Fibroblast of the aortic adventitia (primary cell): ENCODE data around the gene PCGF1. TPM values are rescaled to one million over a fixed set of nuclear protein-coding genes. Genes with fewer than 3 reads are reported as not detected.
A peak's percentile ranks its signal among the peaks of the same experiment; 100 is the strongest.
"Not testable (repeated sequence)": the region's sequence is repeated elsewhere in the genome, so short reads cannot be mapped to it uniquely, and the experiment has no call there.

ENCODE experiments used
- DNase-seq: peaks from one replicate; pipeline ENCODE4 v3.0.0-alpha.2; 2010; ENCODE audit warnings: low read depth
- H3K4me3 ChIP-seq: 2 replicates; pipeline ENCODE4 v1.5.1; 2011; ENCODE audit warnings: low read depth, mild to moderate bottlenecking, control low read depth, low read length, moderate library complexity
- total RNA-seq: library from RNA; depleted of rRNA; stranded (reverse); fragments of >200 nt; gene quantifications from 2 replicates; pipeline ENCODE4 v1.2.3, GENCODE V29; 2012; ENCODE audit warnings: low replicate concordance
- TF ChIP-seq, protein P1 (sequence below): IDR thresholded peaks from 2 replicates; pipeline ENCODE4 v1.5.1; 2011; ENCODE audit warnings: mild to moderate bottlenecking, low read length, control low read depth, inconsistent platforms; ENCODE audit not compliant: insufficient read depth

The PCGF1 gene
- total RNA-seq, 1 donor, result 27.5 TPM

DNA sequence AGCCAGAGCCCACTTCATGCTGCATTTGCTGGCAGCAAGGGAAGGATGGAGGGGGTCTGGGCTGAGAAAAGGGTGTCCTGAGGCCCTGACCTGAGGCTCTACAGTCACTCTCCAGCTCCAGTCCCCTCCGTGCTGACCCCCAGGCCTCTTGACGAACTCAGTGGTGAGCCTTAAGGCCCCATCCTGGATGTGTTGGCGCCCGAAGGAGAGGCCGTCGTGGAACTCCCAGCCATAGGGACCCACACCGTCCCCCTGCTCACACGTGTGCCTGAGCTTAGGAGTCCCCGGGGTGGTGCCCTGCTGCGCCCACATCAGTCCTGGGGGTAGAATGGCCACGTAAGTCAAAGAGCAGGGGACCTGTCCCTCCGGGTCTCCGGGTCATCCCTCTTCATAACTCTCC is 43.1 kb downstream of the PCGF1 start:
- no peak for DNase-seq
- TF ChIP-seq, protein P1, sequence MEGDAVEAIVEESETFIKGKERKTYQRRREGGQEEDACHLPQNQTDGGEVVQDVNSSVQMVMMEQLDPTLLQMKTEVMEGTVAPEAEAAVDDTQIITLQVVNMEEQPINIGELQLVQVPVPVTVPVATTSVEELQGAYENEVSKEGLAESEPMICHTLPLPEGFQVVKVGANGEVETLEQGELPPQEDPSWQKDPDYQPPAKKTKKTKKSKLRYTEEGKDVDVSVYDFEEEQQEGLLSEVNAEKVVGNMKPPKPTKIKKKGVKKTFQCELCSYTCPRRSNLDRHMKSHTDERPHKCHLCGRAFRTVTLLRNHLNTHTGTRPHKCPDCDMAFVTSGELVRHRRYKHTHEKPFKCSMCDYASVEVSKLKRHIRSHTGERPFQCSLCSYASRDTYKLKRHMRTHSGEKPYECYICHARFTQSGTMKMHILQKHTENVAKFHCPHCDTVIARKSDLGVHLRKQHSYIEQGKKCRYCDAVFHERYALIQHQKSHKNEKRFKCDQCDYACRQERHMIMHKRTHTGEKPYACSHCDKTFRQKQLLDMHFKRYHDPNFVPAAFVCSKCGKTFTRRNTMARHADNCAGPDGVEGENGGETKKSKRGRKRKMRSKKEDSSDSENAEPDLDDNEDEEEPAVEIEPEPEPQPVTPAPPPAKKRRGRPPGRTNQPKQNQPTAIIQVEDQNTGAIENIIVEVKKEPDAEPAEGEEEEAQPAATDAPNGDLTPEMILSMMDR, result no peak
- H3K4me3 ChIP-seq, result peak overlapping the region; percentile 83

DNA sequence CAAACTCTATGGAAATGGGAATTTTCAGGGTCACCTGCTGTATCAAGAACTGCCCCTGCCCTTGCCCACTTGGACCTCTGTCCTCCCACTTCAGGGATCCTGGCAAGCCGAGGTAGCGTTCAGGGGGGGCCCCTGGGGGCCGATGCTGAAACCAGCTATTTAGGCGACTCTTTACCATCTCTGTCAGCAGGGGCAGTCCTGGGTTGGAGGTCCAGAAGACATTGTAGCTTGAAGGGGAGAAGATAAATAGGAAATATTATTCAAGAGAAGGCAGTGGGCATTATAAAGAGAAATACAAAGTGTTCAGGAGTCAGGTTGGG is 44.7 kb downstream of the PCGF1 start:
- DNase-seq, result no peak
- no peak overlapping the region for H3K4me3 ChIP-seq
- TF ChIP-seq, protein P1, result no peak

DNA sequence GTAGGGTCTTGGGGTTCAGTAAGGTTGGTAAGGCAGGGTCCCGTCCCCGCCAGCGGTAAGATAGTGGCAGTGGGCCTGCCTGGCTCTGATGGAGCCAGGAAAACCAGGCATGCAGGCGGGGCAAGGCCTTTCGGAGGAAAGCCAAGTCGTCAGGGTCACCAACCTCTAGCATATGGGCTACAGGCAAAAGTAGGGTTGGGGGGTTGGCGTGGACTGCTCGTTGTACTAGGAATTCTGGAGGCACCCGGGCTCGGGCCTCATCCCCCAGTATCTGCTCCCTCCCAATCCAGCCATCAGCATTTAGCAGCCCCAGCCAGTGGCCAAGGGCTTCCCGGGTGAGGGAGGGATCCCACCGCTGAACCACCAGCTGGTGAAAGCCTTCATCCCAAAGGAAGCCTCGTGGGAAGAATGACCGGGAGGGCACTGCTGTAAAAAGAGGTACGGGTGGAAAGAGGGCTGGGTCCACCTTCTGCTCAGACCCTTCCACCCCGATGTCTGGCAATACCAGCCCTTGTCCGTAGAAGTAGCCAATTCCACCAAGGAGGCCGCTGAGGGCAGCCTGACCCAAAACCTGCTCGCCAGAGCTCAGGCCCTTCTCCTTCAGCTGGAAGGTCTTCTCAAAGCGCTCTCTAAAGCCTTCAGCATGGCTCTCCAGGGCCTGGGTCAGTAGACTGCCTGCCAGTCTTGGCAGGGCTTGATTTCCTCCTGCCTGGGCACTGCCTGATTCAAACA is 45.3 kb downstream of the PCGF1 start:
- DNase-seq, result no peak
- TF ChIP-seq, protein P1, result no peak
- H3K4me3 ChIP-seq, result no peak overlapping the region

DNA sequence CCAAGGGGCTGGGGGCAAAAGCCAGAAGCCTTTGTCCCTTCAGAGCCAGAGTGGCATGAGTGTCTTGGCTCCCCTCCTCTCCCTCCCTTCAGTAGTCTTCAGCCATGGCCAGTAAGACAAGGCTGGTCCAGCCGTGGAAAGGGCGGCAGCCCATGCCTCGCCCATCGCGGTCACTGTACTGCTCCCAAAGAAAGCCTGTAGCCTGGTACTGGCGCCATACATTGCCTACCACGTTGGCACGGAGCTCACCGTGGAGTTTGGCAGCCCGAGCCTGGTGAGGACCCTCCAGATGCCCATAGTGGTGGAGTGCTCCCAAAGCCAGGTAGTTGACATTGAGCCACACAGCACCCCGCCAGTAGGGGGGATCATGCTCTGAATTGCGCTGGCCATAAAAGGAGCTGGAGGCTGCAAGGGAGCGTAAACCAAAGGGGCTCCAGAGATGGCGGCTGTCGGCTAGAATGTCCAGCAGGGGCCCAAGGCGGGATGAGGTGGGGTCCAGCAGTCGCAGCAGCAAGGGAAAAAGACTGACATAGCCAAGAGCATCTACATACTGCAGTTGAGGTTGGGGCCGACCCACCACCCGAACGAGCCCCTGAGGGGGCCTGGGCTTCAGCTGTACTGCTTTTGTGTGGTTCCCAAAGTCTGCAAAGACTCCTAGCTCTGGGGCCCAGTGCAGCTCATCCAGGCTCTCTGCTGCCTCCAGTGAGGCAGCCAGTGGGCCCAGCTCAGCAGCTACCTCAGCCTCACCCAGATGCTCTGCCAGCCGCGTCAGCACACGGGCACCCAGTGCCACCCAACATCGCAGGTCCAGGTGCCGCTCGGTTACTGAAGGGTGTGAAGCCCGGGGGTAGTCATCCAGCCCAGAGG is 46.1 kb downstream of the PCGF1 start:
- H3K4me3 ChIP-seq, result no peak overlapping the region
- TF ChIP-seq, protein P1, result no peak
- no peak for DNase-seq

DNA sequence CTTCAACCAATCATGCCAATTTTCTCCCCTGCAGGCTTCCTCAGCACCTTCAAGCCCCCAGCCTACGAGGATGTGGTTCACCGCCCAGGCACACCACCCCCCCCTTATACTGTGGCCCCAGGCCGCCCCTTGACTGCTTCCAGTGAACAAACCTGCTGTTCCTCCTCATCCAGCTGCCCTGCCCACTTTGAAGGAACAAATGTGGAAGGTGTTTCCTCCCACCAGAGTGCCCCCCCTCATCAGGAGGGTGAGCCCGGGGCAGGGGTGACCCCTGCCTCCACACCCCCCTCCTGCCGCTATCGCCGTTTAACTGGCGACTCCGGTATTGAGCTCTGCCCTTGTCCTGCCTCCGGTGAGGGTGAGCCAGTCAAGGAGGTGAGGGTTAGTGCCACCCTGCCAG is 47.3 kb downstream of the PCGF1 start:
- not testable (repeated sequence) for H3K4me3 ChIP-seq, DNase-seq

DNA sequence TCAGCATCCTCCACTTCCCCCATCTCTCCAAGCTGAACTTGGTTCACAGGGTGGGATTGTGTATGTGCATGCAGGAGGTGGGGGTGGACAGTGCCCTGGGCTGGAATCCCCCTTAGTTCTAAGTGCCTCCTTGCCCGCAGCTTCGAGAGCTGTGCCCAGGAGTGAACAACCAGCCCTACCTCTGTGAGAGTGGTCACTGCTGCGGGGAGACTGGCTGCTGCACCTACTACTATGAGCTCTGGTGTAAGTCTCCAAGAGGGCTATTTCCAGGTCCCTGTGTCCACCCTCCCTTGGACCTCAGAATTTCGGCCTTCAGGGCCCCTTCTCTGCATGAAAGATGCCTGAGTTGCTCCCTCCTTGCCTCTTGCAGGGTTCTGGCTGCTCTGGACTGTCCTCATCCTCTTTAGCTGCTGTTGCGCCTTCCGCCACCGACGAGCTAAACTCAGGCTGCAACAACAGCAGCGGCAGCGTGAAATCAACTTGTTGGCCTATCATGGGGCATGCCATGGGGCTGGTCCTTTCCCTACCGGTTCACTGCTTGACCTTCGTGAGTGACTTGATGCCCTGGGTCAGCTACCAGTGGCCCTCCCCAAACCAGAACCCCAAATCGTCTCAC is 47.9 kb downstream of the PCGF1 start:
- peak overlapping the region; percentile 72 for H3K4me3 ChIP-seq
- DNase-seq, result not testable (repeated sequence)

DNA sequence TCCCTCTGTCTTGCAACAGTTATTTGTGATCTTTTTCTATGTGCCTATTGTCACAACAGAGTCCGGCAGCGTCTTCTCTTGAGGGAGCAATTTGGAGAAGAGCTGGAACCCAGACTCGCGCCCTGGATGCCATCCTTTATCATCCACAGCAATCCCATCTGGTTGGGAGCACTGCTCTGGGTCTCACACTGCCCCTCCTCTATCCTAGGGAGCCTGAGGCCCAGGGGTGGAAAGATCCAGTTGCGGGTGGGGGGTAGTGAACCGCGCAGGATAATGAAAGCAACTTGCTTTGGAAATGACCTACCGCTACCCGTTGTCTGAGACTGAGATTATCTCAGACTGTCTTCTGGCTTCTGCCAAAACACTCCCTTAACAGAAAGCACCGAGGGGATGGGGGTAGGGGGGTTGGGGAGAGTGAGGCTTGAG is 48.5 kb downstream of the PCGF1 start:
- TF ChIP-seq, protein P1, result no peak
- DNase-seq, result no peak
- H3K4me3 ChIP-seq, result peak overlapping the region; percentile 72
